Femur (tissue), 1 donor: ENCODE results near the gene RAB29.

Source experiments
- DNase-seq: peaks from one replicate; pipeline ENCODE4 v3.0.0-alpha.2; 2017

The RAB29 gene

GRCh38 chr1:205719015-205719414 lies 56.3 kb downstream of the RAB29 start:
- DNase-seq: no peak
